Tibial artery (tissue), 4 donors: Measurements from ENCODE around the gene BCL6B.
"Not testable (repeated sequence)": the region's sequence is repeated elsewhere in the genome, so short reads cannot be mapped to it uniquely, and the experiment has no call there.

Experiments used
- DNase-seq, 2 donors: peaks; one replicate each; pipeline ENCODE4 v3.0.0-alpha.2; 2019
- H3K27ac ChIP-seq, 2 donors: fragments of 200-600 bp; sonication (generic) in 1 of 2; 1 replicate in 1 of 2; 2 replicates in 1 of 2; pipeline ENCODE4 v1.5.1; 2018 to 2019; ENCODE audit warnings: mild to moderate bottlenecking in 1 of 2
- H3K27me3 ChIP-seq, 2 donors: fragments of 200-600 bp; sonication (generic) in 1 of 2; one replicate each; pipeline versions ENCODE4 v1.5.1 to v1.6.0; 2016 to 2019
- H3K36me3 ChIP-seq, 3 donors: fragments of 200-600 bp; sonication (generic) in 2 of 3; one replicate each; pipeline ENCODE4 v1.5.1; 2016 to 2019; ENCODE audit warnings: mild to moderate bottlenecking in 2 of 3
- H3K4me1 ChIP-seq, 4 donors: fragments of 200-600 bp; sonication (generic) in 2 of 4; 1 replicate in 3 of 4; 2 replicates in 1 of 4; pipeline ENCODE4 v1.5.1; 2016 to 2019
- H3K4me3 ChIP-seq, 2 donors: fragments of 200-600 bp; sonication (generic) in 1 of 2; 1 replicate in 1 of 2; 2 replicates in 1 of 2; pipeline ENCODE4 v1.5.1; 2018 to 2019; ENCODE audit warnings: mild to moderate bottlenecking in 2 of 2
- H3K9me3 ChIP-seq, 3 donors: fragments of 200-600 bp; sonication (generic) in 1 of 3; one replicate each; pipeline ENCODE4 v1.5.1; 2016 to 2019
- intact Hi-C: fragments of 100-400 bp; cut with DNase I; formaldehyde crosslinking; loops from one replicate; pipeline ENCODE4 v1.15.0; 2023; ENCODE audit warnings: low total_unique reads
- TF ChIP-seq, protein P1 (sequence below), 2 experiments: fragments of 200-600 bp in 1 of 2; fragments of 450-650 bp in 1 of 2; IDR thresholded peaks; one replicate each; pipeline ENCODE4 v1.5.1; 2017 to 2019; ENCODE audit warnings: antibody characterized with exemption in 2 of 2, mild to moderate bottlenecking in 1 of 2, moderate library complexity in 1 of 2

The BCL6B gene, protein sequence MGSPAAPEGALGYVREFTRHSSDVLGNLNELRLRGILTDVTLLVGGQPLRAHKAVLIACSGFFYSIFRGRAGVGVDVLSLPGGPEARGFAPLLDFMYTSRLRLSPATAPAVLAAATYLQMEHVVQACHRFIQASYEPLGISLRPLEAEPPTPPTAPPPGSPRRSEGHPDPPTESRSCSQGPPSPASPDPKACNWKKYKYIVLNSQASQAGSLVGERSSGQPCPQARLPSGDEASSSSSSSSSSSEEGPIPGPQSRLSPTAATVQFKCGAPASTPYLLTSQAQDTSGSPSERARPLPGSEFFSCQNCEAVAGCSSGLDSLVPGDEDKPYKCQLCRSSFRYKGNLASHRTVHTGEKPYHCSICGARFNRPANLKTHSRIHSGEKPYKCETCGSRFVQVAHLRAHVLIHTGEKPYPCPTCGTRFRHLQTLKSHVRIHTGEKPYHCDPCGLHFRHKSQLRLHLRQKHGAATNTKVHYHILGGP

GRCh38 chr17:7022781-7023571 lies at the start of gene BCL6B:
Gene BCL6B (plus strand): TSS chr17:7023050. CDS start chr17:7023672, 622 bp downstream.
- H3K4me1 ChIP-seq: peaks cover 0 to 34% (median 31%) of the 10 kb centered on the region in 4 donors
- H3K27me3 ChIP-seq: peaks cover 0 to 39% of the 10 kb centered on the region in 2 donors
- intact Hi-C loops: loop anchor here (5.0 kb wide), 2 partner anchors 111 to 1359 kb away; partner anchors contain the start of gene RPL26
- peak within 1 kb of the TSS; percentile 41 to 56 for H3K27ac ChIP-seq
- TF ChIP-seq, protein P1, sequence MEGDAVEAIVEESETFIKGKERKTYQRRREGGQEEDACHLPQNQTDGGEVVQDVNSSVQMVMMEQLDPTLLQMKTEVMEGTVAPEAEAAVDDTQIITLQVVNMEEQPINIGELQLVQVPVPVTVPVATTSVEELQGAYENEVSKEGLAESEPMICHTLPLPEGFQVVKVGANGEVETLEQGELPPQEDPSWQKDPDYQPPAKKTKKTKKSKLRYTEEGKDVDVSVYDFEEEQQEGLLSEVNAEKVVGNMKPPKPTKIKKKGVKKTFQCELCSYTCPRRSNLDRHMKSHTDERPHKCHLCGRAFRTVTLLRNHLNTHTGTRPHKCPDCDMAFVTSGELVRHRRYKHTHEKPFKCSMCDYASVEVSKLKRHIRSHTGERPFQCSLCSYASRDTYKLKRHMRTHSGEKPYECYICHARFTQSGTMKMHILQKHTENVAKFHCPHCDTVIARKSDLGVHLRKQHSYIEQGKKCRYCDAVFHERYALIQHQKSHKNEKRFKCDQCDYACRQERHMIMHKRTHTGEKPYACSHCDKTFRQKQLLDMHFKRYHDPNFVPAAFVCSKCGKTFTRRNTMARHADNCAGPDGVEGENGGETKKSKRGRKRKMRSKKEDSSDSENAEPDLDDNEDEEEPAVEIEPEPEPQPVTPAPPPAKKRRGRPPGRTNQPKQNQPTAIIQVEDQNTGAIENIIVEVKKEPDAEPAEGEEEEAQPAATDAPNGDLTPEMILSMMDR (IDR thresholded peaks at IDR 0.05): no peak
- H3K9me3 ChIP-seq: no peaks in the 10 kb centered on the region
- H3K4me3 ChIP-seq: peak within 1 kb of the TSS; percentile 29 to 34
- DNase-seq: no peak
- no peaks in the 10 kb centered on the region for H3K36me3 ChIP-seq

DNA sequence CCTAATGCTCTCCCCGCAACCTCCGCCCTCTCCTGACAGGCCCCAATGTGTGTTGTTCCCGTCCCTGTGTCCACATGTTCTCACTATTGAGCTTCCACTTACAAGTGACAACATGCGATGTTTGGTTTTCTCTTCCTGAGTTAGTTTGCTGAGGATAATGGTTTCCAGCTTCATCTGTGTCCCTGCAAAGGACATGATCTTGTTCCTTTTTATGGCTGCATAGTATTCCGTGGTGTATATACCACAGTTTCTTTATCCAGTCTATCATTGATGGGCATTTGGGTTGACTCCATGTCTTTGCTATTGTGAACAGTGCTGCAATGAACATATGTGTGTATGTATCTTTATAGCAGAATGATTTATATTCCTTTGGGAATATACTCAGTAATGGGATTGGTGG lies 43.4 kb upstream of the BCL6B start:
- H3K4me1 ChIP-seq, H3K27ac ChIP-seq, DNase-seq, H3K4me3 ChIP-seq, H3K27me3 ChIP-seq, H3K36me3 ChIP-seq, intact Hi-C loops, H3K9me3 ChIP-seq: not testable (repeated sequence)

- H3K36me3 ChIP-seq: no peaks in the 10 kb centered on the region
- no peak for DNase-seq
- H3K27ac ChIP-seq: no peak overlapping the region
- intact Hi-C loops: no loop called here
- H3K4me3 ChIP-seq: no peak overlapping the region
- no peaks in the 10 kb centered on the region for H3K27me3 ChIP-seq
- H3K4me1 ChIP-seq: no peaks in the 10 kb centered on the region
- H3K9me3 ChIP-seq: peaks cover 0 to 3% (median 0%) of the 10 kb centered on the region in 3 donors
- TF ChIP-seq, protein P1 (IDR thresholded peaks at IDR 0.05): no peak
Measured at GRCh38 chr17:6981426-6981825, 41.4 kb upstream of the BCL6B start.

DNA sequence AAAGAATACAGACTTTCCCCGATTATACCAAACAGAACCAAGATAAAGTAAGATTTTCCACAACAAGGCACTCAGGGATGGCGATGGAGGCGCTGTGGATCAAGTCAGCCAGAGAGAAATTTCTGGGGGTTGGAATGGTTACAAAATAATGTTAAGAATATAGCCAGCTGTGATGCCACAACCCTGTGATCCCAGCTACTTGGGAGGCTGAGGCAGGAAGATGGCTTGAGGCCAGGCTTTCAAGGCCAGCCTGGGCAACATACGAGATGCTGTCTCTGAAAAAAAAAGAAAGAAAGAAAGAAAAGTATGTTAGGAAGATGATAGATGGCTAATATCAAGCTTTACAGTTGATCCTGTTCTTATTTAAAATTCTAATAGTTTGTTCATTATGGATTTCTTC lies 37.6 kb upstream of the BCL6B start:
- Histone ChIP-seq H3K27me3 (no peaks in the 10 kb centered on the region), H3K27ac (no peak overlapping the region), H3K4me1 (no peaks in the 10 kb centered on the region), H3K9me3 (peaks cover 0 to 2% (median 0%) of the 10 kb centered on the region in 3 donors), H3K36me3 (no peaks in the 10 kb centered on the region), H3K4me3 (no peak overlapping the region)
- TF ChIP-seq, protein P1 (IDR thresholded peaks at IDR 0.05): no peak
- intact Hi-C loops: no loop called here
- no peak for DNase-seq

DNA sequence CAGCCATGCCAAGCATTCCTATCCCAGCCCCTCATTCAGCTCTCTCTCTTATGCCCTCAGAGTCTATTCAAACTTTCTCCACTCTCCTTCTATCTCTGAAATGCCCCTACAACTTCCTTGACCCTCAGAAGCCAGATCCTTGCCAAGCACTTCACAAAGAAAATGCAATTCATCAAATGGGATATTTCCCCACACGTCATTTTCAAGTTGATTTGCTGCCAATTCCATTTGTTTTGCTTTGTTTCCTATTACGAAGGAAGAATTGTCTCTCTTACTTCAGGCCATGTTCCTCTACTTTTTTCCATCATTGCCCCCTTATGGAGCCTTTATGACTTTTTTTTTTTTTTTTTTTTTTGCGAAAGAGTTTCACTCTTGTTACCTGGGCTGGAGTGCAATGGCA lies 36.2 kb upstream of the BCL6B start:
- no peak overlapping the region for H3K4me3 ChIP-seq
- no peak overlapping the region for H3K27ac ChIP-seq
- no peaks in the 10 kb centered on the region for H3K27me3 ChIP-seq
- TF ChIP-seq, protein P1 (IDR thresholded peaks at IDR 0.05): no peak
- H3K4me1 ChIP-seq: no peaks in the 10 kb centered on the region
- DNase-seq: no peak
- H3K36me3 ChIP-seq: no peaks in the 10 kb centered on the region
- no peaks in the 10 kb centered on the region for H3K9me3 ChIP-seq
- intact Hi-C loops: no loop called here

- no peak overlapping the region for H3K4me3 ChIP-seq
- DNase-seq: no peak
- H3K27ac ChIP-seq: no peak overlapping the region
- TF ChIP-seq, protein P1 (IDR thresholded peaks at IDR 0.05): no peak
- H3K27me3 ChIP-seq: no peaks in the 10 kb centered on the region
- no peaks in the 10 kb centered on the region for H3K36me3 ChIP-seq
- intact Hi-C loops: no loop called here
- H3K9me3 ChIP-seq: no peaks in the 10 kb centered on the region
- no peaks in the 10 kb centered on the region for H3K4me1 ChIP-seq
Measured at GRCh38 chr17:6989779-6990178, 33.1 kb upstream of the BCL6B start.

GRCh38 chr17:6993613-6994056 lies 29.2 kb upstream of the BCL6B start:
- H3K4me3 ChIP-seq, DNase-seq, intact Hi-C loops, H3K27ac ChIP-seq, H3K9me3 ChIP-seq: not testable (repeated sequence)
- peaks cover 3 to 15% (median 13%) of the 10 kb centered on the region in 4 donors for H3K4me1 ChIP-seq
- H3K27me3 ChIP-seq: peaks cover 0 to 11% of the 10 kb centered on the region in 2 donors
- H3K36me3 ChIP-seq: peaks cover 0 to 15% (median 15%) of the 10 kb centered on the region in 3 donors
